ENCODE measurements around the gene SH2D5.

SH2D5 gene

GRCh38 chr1:20712215-20712577 lies 20.3 kb downstream of the SH2D5 start:
- no peak for FAIRE-seq

- no peak for FAIRE-seq
Measured at GRCh38 chr1:20711285-20712214, 21.0 kb downstream of the SH2D5 start.

- no peak for FAIRE-seq
Measured at GRCh38 chr1:20710469-20711284, 21.8 kb downstream of the SH2D5 start.

GRCh38 chr1:20709868-20710267 lies 22.6 kb downstream of the SH2D5 start:
- no peak for FAIRE-seq

- no peak for FAIRE-seq
Measured at GRCh38 chr1:20708891-20709290, 23.6 kb downstream of the SH2D5 start.

GRCh38 chr1:20708057-20708456 lies 24.4 kb downstream of the SH2D5 start:
- FAIRE-seq, result no peak

GRCh38 chr1:20706841-20707240 lies 25.7 kb downstream of the SH2D5 start:
- no peak for FAIRE-seq

- no peak for FAIRE-seq
Measured at GRCh38 chr1:20705203-20705755, 27.2 kb downstream of the SH2D5 start.

- no peak for FAIRE-seq
Measured at GRCh38 chr1:20704390-20705202, 27.9 kb downstream of the SH2D5 start.

- no peak for FAIRE-seq
Measured at GRCh38 chr1:20703124-20703756, 29.3 kb downstream of the SH2D5 start.

GRCh38 chr1:20702416-20702815 lies 30.1 kb downstream of the SH2D5 start:
- FAIRE-seq, result peak; percentile 33

- no peak for FAIRE-seq
Measured at GRCh38 chr1:20701847-20702246, 30.7 kb downstream of the SH2D5 start.

- FAIRE-seq, result no peak
Measured at GRCh38 chr1:20701446-20701845, 31.1 kb downstream of the SH2D5 start.

- no peak for FAIRE-seq
Measured at GRCh38 chr1:20700636-20701215, 31.8 kb downstream of the SH2D5 start.

- no peak for FAIRE-seq
Measured at GRCh38 chr1:20699558-20699957, 32.9 kb downstream of the SH2D5 start.

GRCh38 chr1:20698195-20698910 lies 34.1 kb downstream of the SH2D5 start:
- FAIRE-seq, result peak; percentile 25

- FAIRE-seq, result no peak
Measured at GRCh38 chr1:20697563-20697962, 34.9 kb downstream of the SH2D5 start.

- FAIRE-seq, result no peak
Measured at GRCh38 chr1:20696397-20697333, 35.8 kb downstream of the SH2D5 start.

GRCh38 chr1:20695515-20695914 lies 37.0 kb downstream of the SH2D5 start:
- no peak for FAIRE-seq

- FAIRE-seq, result no peak
Measured at GRCh38 chr1:20693623-20694022, 38.9 kb downstream of the SH2D5 start.
